Memory B cell (primary cell): ENCODE measurements around the gene KCTD10.

ENCODE experiments used
- ATAC-seq: fragments of 150-1000 bp; cut with Tn5 transposase; 2 replicates; pipeline ENCODE4 v1.10.0; 2021; ENCODE audit warnings: low read depth, mild to moderate bottlenecking, moderate library complexity
- DNase-seq, 2 donors: peaks; one replicate each; pipeline ENCODE4 v3.0.0; 2022; ENCODE audit warnings: low spot score in 2 of 2
- H3K27ac Mint-ChIP-seq: one replicate; pipeline ENCODE4 v1.8.0; 2022; ENCODE audit warnings: mild to moderate bottlenecking, moderate library complexity, mixed read lengths
- H3K27me3 Mint-ChIP-seq: one replicate; pipeline ENCODE4 v1.8.0; 2022; ENCODE audit warnings: mixed read lengths
- H3K36me3 Mint-ChIP-seq: one replicate; pipeline ENCODE4 v1.8.0; 2022; ENCODE audit warnings: mild to moderate bottlenecking, mixed read lengths
- H3K4me1 Mint-ChIP-seq: one replicate; pipeline ENCODE4 v1.8.0; 2022; ENCODE audit warnings: mixed read lengths
- H3K4me3 Mint-ChIP-seq: one replicate; pipeline ENCODE4 v1.8.0; 2022; ENCODE audit warnings: mild to moderate bottlenecking, moderate library complexity, mixed read lengths
- H3K9me3 Mint-ChIP-seq: one replicate; pipeline ENCODE4 v1.8.0; 2022; ENCODE audit warnings: mixed read lengths

The KCTD10 gene

GRCh38 chr12:109489016-109489954 is 12.2 kb upstream of the KCTD10 start:
- H3K36me3 Mint-ChIP-seq: peaks cover 28% of the 10 kb centered on the region
- no peak for ATAC-seq

GRCh38 chr12:109488051-109488665 is 11.1 kb upstream of the KCTD10 start:
- Mint-ChIP-seq H3K9me3 (no peaks in the 10 kb centered on the region), H3K36me3 (peaks cover 25% of the 10 kb centered on the region), H3K27me3 (no peaks in the 10 kb centered on the region), H3K27ac (no peak overlapping the region), H3K4me1 (no peaks in the 10 kb centered on the region), H3K4me3 (no peak overlapping the region)
- DNase-seq (no peak), ATAC-seq (no peak)

More at GRCh38 chr12:109489016-109489954, 12.2 kb upstream of the KCTD10 start:
- Mint-ChIP-seq H3K27ac (no peak overlapping the region), H3K27me3 (no peaks in the 10 kb centered on the region), H3K4me1 (no peaks in the 10 kb centered on the region), H3K4me3 (no peak overlapping the region), H3K9me3 (no peaks in the 10 kb centered on the region)
- DNase-seq: no peak

- ATAC-seq (no peak), DNase-seq (no peak)
- Mint-ChIP-seq H3K27me3 (no peaks in the 10 kb centered on the region), H3K27ac (no peak overlapping the region), H3K9me3 (no peaks in the 10 kb centered on the region), H3K4me3 (no peak overlapping the region), H3K4me1 (no peaks in the 10 kb centered on the region), H3K36me3 (peaks cover 24% of the 10 kb centered on the region)
These were observed 10.3 kb upstream of the KCTD10 start for GRCh38 chr12:109487181-109488050.

GRCh38 chr12:109485201-109485600 is 8.1 kb upstream of the KCTD10 start:
- Mint-ChIP-seq H3K27me3 (no peaks in the 10 kb centered on the region), H3K36me3 (peaks cover 18% of the 10 kb centered on the region), H3K27ac (no peak overlapping the region), H3K4me3 (no peak overlapping the region), H3K4me1 (no peaks in the 10 kb centered on the region), H3K9me3 (no peaks in the 10 kb centered on the region)
- DNase-seq (no peak), ATAC-seq (no peak)

- Mint-ChIP-seq H3K27ac (no peak overlapping the region), H3K4me1 (peaks cover 10% of the 10 kb centered on the region), H3K9me3 (no peaks in the 10 kb centered on the region), H3K36me3 (peaks cover 9% of the 10 kb centered on the region), H3K4me3 (no peak overlapping the region), H3K27me3 (no peaks in the 10 kb centered on the region)
- ATAC-seq (no peak), DNase-seq (no peak)
These were observed 6.2 kb upstream of the KCTD10 start for GRCh38 chr12:109483346-109483745.

DNA sequence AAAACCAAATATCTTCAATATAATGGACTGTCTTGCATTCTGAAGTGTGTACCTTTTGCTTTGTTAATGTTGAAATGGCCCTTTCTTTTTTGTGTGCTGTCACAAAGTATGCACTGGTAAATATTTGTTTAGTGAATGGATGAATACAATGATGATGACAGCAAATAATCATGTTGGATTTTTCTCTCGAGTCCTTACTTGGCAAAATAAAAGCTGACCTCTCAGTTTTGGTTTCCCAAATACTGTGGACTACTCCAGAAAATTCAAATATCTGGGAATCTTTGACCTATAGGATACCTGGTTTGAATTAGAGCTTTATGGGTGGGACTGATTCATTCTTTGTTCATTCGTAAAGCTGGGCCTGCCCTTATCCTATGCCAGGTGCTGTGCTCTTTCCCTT is 5.8 kb upstream of the KCTD10 start:
- H3K9me3 Mint-ChIP-seq: no peaks in the 10 kb centered on the region
- peaks cover 12% of the 10 kb centered on the region for H3K4me1 Mint-ChIP-seq
- ATAC-seq (no peak), DNase-seq (no peak)
- no peaks in the 10 kb centered on the region for H3K27me3 Mint-ChIP-seq
- no peak overlapping the region for H3K4me3 Mint-ChIP-seq
- H3K36me3 Mint-ChIP-seq: peaks cover 9% of the 10 kb centered on the region
- no peak overlapping the region for H3K27ac Mint-ChIP-seq

DNA sequence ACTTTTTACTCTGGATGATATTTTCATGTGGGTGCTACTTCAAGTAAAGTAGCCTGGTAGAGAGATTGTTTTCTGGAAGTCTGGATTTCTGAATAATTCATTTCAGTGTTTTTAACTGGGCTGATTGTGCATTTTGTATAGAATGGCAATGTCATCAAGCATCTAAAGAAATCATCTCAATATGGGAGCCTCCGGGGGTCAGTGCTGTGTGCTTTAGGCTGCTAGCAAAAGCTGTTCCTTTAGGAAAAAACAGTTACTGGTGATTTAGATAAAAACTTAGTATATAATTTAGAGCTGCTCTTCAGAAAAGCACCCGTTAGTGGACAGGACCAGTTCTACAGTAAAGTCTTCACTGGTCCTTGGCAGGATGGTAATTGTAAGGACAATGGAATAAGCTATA is 5.4 kb upstream of the KCTD10 start:
- Mint-ChIP-seq H3K9me3 (no peaks in the 10 kb centered on the region), H3K4me3 (no peak overlapping the region), H3K36me3 (peaks cover 9% of the 10 kb centered on the region), H3K27me3 (no peaks in the 10 kb centered on the region), H3K27ac (no peak overlapping the region), H3K4me1 (peaks cover 12% of the 10 kb centered on the region)
- ATAC-seq (no peak), DNase-seq (no peak)

DNA sequence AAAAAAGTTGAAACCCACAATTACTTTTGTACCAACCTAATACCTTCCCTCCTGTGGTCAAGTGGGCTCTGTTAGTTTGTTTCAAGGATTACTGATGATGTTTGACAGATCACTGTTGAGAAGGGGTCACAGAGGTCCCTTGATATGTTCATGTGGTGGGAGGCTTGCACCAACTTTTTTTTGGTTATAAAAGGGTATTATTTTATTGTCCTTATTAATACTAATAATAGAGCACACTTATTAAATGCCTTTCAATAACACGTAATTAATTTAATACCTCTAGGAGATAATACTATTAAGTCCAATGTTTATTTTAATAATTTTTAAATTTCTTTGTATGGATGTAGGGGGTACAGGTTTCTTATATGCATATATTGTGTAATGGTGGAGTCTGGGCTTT is 4.8 kb upstream of the KCTD10 start:
- peaks cover 9% of the 10 kb centered on the region for H3K36me3 Mint-ChIP-seq
- no peaks in the 10 kb centered on the region for H3K9me3 Mint-ChIP-seq
- H3K27me3 Mint-ChIP-seq: no peaks in the 10 kb centered on the region
- ATAC-seq (no peak), DNase-seq (no peak)
- H3K27ac Mint-ChIP-seq: no peak overlapping the region
- H3K4me1 Mint-ChIP-seq: peaks cover 15% of the 10 kb centered on the region
- no peak overlapping the region for H3K4me3 Mint-ChIP-seq

- Mint-ChIP-seq H3K4me1 (peaks cover 26% of the 10 kb centered on the region), H3K36me3 (peaks cover 7% of the 10 kb centered on the region), H3K4me3 (no peak overlapping the region), H3K27me3 (no peaks in the 10 kb centered on the region), H3K9me3 (no peaks in the 10 kb centered on the region), H3K27ac (no peak overlapping the region)
- ATAC-seq: no peak
- no peak for DNase-seq
These were observed 3.3 kb upstream of the KCTD10 start for GRCh38 chr12:109480356-109480755.

GRCh38 chr12:109479761-109480160 is 2.7 kb upstream of the KCTD10 start:
- ATAC-seq: no peak
- H3K4me1 Mint-ChIP-seq: peaks cover 26% of the 10 kb centered on the region
- no peak overlapping the region for H3K4me3 Mint-ChIP-seq
- H3K27me3 Mint-ChIP-seq: no peaks in the 10 kb centered on the region
- no peak overlapping the region for H3K27ac Mint-ChIP-seq
- DNase-seq: no peak
- H3K36me3 Mint-ChIP-seq: peaks cover 3% of the 10 kb centered on the region
- H3K9me3 Mint-ChIP-seq: no peaks in the 10 kb centered on the region

- Mint-ChIP-seq H3K27me3 (no peaks in the 10 kb centered on the region), H3K4me3 (peak overlapping the region; percentile 99), H3K27ac (peak overlapping the region; percentile 98), H3K9me3 (no peaks in the 10 kb centered on the region), H3K36me3 (no peaks in the 10 kb centered on the region), H3K4me1 (peaks cover 29% of the 10 kb centered on the region)
- DNase-seq (no peak), ATAC-seq (no peak)
These were observed 839 bp upstream of the KCTD10 start for GRCh38 chr12:109477963-109478315.

GRCh38 chr12:109476807-109477184 is 304 bp downstream of the KCTD10 start:
- H3K4me3 Mint-ChIP-seq: peak overlapping the region; percentile 99
- no peaks in the 10 kb centered on the region for H3K9me3 Mint-ChIP-seq
- no peaks in the 10 kb centered on the region for H3K27me3 Mint-ChIP-seq
- no peak for ATAC-seq
- no peaks in the 10 kb centered on the region for H3K36me3 Mint-ChIP-seq
- peaks cover 29% of the 10 kb centered on the region for H3K4me1 Mint-ChIP-seq
- no peak for DNase-seq
- H3K27ac Mint-ChIP-seq: peak overlapping the region; percentile 98

DNA sequence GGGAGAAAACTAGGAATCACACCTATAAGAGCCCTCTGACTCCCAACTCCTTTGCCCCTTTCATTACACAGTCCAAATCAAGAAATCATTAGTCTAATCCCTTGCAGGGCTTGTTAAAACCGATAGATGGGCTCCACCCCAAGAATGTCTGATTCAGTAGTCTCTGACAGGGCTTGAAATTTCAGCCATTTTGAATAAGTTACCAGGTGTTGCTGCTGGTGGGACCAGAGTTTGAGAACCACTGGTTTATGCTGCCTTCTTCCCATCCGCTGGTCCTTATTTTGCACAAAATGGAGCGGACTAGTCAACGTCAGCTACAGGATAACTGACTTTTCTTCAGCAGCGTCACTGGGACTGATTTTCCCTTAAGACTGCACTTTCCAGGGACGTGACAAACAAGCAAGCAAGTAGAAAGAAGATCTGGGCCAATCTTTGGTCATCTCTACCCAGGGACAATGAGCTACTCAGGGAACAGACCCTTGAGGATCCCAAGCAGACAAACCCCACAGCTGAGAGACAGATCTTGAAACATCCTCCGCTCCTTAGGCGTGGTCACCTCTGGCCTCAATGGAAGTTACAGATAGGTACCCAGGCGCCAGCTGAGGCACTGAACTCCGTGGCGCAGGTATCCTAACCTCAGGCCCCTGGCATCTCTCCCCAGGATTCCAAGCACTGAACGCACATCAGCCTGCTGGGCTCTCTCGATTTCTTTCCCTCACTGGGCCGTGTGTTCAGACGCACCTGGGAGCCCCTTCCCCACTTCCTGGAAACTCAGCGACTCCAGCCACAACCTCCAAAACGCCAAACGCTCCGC is 900 bp downstream of the KCTD10 start:
- Mint-ChIP-seq H3K4me1 (peaks cover 29% of the 10 kb centered on the region), H3K9me3 (no peaks in the 10 kb centered on the region), H3K27ac (peak overlapping the region; percentile 98), H3K27me3 (no peaks in the 10 kb centered on the region), H3K36me3 (no peaks in the 10 kb centered on the region), H3K4me3 (peak overlapping the region; percentile 99)
- ATAC-seq (no peak), DNase-seq (no peak)
